PC-3 (cell line): ENCODE results near the gene PDGFC. TPM values are rescaled to one million over a fixed set of nuclear protein-coding genes. Genes with fewer than 3 reads are reported as not detected.

ENCODE experiments used
- ATAC-seq: fragments of 200-7000 bp; cut with Tn5 transposase; 2 replicates; pipeline ENCODE4 v1.9.1; 2020; ENCODE audit warnings: mild to moderate bottlenecking, moderate library complexity
- BruUV-seq: library from RNA; stranded (reverse); fragments of 400-500 nt; replicated peaks from 2 replicates; lab custom pipeline; 2021; lab: Mats Ljungman, UMichigan
- CTCF ChIA-PET: fragments of 300-600 bp; sonication (Branson Sonifier 250); formaldehyde crosslinking; loops from one replicate; lab custom pipeline; 2022; ENCODE audit warnings: antibody characterized with exemption; lab: Charles Lee
- POLR2A ChIA-PET: fragments of 300-600 bp; sonication (Branson Sonifier 250); formaldehyde crosslinking; loops from one replicate; lab custom pipeline; 2022; ENCODE audit warnings: antibody characterized with exemption; ENCODE audit not compliant: unreplicated experiment; lab: Charles Lee
- DNase-seq: peaks from one replicate; pipeline ENCODE4 v3.0.0-alpha.2; 2015
- H2AFZ ChIP-seq: fragments of 300-600 bp; sonication (generic); 2 replicates; pipeline ENCODE4 v1.6.0; 2016; ENCODE audit warnings: antibody characterized with exemption, low read length
- H3F3A ChIP-seq: fragments of 300-600 bp; sonication (generic); one replicate; pipeline ENCODE4 v1.6.0; 2017; ENCODE audit warnings: antibody characterized with exemption, low read length, control low read depth, mild to moderate bottlenecking; ENCODE audit not compliant: unreplicated experiment
- H3K27ac ChIP-seq: fragments of 300-600 bp; sonication (generic); 2 replicates; pipeline ENCODE4 v1.5.1; 2016; ENCODE audit warnings: mild to moderate bottlenecking, low read length
- H3K27me3 ChIP-seq: fragments of 300-600 bp; sonication (generic); 2 replicates; pipeline ENCODE4 v1.6.1; 2016; ENCODE audit warnings: low read length, mixed read lengths
- H3K36me3 ChIP-seq: fragments of 300-600 bp; sonication (generic); 2 replicates; pipeline ENCODE4 v1.6.1; 2016; ENCODE audit warnings: low read depth, mixed run types, low read length, mixed read lengths
- H3K4me1 ChIP-seq: fragments of 300-600 bp; sonication (generic); 2 replicates; pipeline ENCODE4 v1.5.1; 2016; ENCODE audit warnings: low read length; ENCODE audit not compliant: insufficient read depth
- H3K4me2 ChIP-seq: fragments of 300-600 bp; sonication (generic); 2 replicates; pipeline ENCODE4 v1.6.0; 2016; ENCODE audit warnings: low read length
- H3K4me3 ChIP-seq: fragments of 300-600 bp; sonication (generic); 2 replicates; pipeline ENCODE4 v1.5.1; 2016; ENCODE audit warnings: mild to moderate bottlenecking, low read length, mixed read lengths
- H3K79me2 ChIP-seq: fragments of 300-600 bp; sonication (generic); 2 replicates; pipeline ENCODE4 v1.6.1; 2017; ENCODE audit warnings: low read length, mixed read lengths
- H3K9ac ChIP-seq: fragments of 300-600 bp; sonication (generic); 2 replicates; pipeline ENCODE4 v1.6.0; 2016; ENCODE audit warnings: mild to moderate bottlenecking, low read length
- H3K9me2 ChIP-seq: fragments of 300-600 bp; sonication (generic); replicated peaks from 2 replicates; pipeline ENCODE4 v1.6.1; 2016; ENCODE audit warnings: mixed run types, low read length, mixed read lengths
- H3K9me3 ChIP-seq: fragments of 300-600 bp; sonication (generic); 2 replicates; pipeline ENCODE4 v1.6.1; 2016; ENCODE audit warnings: low read length, mixed read lengths
- H4K20me1 ChIP-seq: fragments of 300-600 bp; sonication (generic); 2 replicates; pipeline ENCODE4 v1.6.1; 2016; ENCODE audit warnings: low read length, mixed read lengths
- CTCF ChIP-seq: fragments of 300-600 bp; sonication (generic); conservative IDR thresholded peaks from 2 replicates; pipeline ENCODE4 v1.5.1; 2017; ENCODE audit warnings: antibody characterized with exemption, low read depth, mild to moderate bottlenecking, low read length
- EZH2 ChIP-seq: fragments of 300-600 bp; sonication (generic); IDR thresholded peaks from one replicate; pipeline ENCODE4 v1.6.1; 2017; ENCODE audit warnings: antibody characterized with exemption, mild to moderate bottlenecking, low read length; ENCODE audit not compliant: unreplicated experiment
- EZH2phosphoT487 ChIP-seq: fragments of 300-600 bp; sonication (generic); IDR thresholded peaks from 2 replicates; pipeline ENCODE4 v1.6.1; 2018; ENCODE audit warnings: mild to moderate bottlenecking, antibody characterized with exemption, low read length, borderline replicate concordance
- intact Hi-C: fragments of 100-400 bp; cut with micrococcal nuclease; formaldehyde crosslinking; loops from 2 replicates; pipeline ENCODE4 v1.9.0; 2023
- total RNA-seq: library from RNA; depleted of rRNA; stranded (reverse); fragments of >200 nt; gene quantifications from 2 replicates; pipeline ENCODE4 v1.2.3, GENCODE V29; 2014

PDGFC gene
- total RNA-seq, 1 experiment from 2014 or later: 23.0 TPM

DNA sequence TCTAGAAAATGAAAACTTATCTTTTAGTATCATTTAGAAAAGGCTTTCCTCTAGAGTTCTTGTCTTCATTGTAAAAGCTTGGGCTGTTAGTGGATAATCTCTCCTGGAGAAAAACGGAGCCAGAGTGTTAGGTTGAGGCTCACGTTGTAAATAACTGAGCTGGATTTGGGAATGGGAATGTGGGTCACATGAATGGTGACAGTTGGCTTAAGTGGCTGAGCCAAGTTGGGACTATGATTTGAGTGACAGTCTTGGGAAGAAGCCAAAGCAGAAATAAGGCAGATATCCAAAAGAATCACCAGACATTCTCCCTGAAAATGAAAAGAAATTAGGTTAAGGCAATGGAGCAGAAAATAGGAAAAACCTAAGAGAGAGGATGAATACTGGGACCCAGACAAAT, 33.6 kb upstream of the PDGFC start:
- H3F3A ChIP-seq: no peaks in the 10 kb centered on the region
- DNase-seq (no peak), ATAC-seq (no peak)
- H3K4me3 ChIP-seq: no peak overlapping the region
- POLR2A ChIA-PET: no interaction called here
- no peak overlapping the region for H3K27ac ChIP-seq
- intact Hi-C loops: no loop called here
- H4K20me1 ChIP-seq: no peaks in the 10 kb centered on the region
- BruUV-seq: no TSS peak
- TF ChIP-seq EZH2 (no peak), CTCF (no peak), EZH2phosphoT487 (no peak)
- CTCF ChIA-PET: no interaction called here
- no peaks in the 10 kb centered on the region for H3K9me2 ChIP-seq
- no peaks in the 10 kb centered on the region for H3K9me3 ChIP-seq
- no peak overlapping the region for H3K9ac ChIP-seq
- H3K27me3 ChIP-seq: no peaks in the 10 kb centered on the region
- H2AFZ ChIP-seq: no peak overlapping the region
- H3K4me1 ChIP-seq: peaks cover 8% of the 10 kb centered on the region
- H3K36me3 ChIP-seq: no peaks in the 10 kb centered on the region
- H3K79me2 ChIP-seq: no peaks in the 10 kb centered on the region
- H3K4me2 ChIP-seq: no peak overlapping the region

- H3K27me3 ChIP-seq: no peaks in the 10 kb centered on the region
- H3F3A ChIP-seq: peaks cover 1% of the 10 kb centered on the region
- DNase-seq (no peak), ATAC-seq (no peak)
- no TSS peak for BruUV-seq
- no peaks in the 10 kb centered on the region for H3K9me3 ChIP-seq
- H3K9me2 ChIP-seq: no peaks in the 10 kb centered on the region
- no peak overlapping the region for H3K9ac ChIP-seq
- H3K4me3 ChIP-seq: no peak overlapping the region
- no peak for TF ChIP-seq EZH2
- TF ChIP-seq CTCF: no peak
- TF ChIP-seq EZH2phosphoT487: no peak
- peaks cover 15% of the 10 kb centered on the region for H3K4me1 ChIP-seq
- H4K20me1 ChIP-seq: no peaks in the 10 kb centered on the region
- no peaks in the 10 kb centered on the region for H3K79me2 ChIP-seq
- H3K36me3 ChIP-seq: no peaks in the 10 kb centered on the region
- CTCF ChIA-PET: no interaction called here
- H3K27ac ChIP-seq: no peak overlapping the region
- POLR2A ChIA-PET: no interaction called here
- no peak overlapping the region for H3K4me2 ChIP-seq
- intact Hi-C loops: no loop called here
- H2AFZ ChIP-seq: no peak overlapping the region
These were observed 32.9 kb upstream of the PDGFC start for GRCh38 chr4:157004279-157005161.

- TF ChIP-seq CTCF (no peak), EZH2 (no peak), EZH2phosphoT487 (no peak)
- intact Hi-C loops: loop anchor here (1.0 kb wide), 1 partner anchor 68 kb away; no protein-coding TSS in a partner anchor
- H2AFZ ChIP-seq: peak overlapping the region; percentile 44; the same call in 1 of the 2 replicates
- POLR2A ChIA-PET: no interaction called here
- CTCF ChIA-PET: interaction anchor here (0.6 kb wide), 1 partner anchor 48 kb away, joined by 4 read pairs; no protein-coding TSS in a partner anchor
- no peaks in the 10 kb centered on the region for H3K79me2 ChIP-seq
- H3K27ac ChIP-seq: peak overlapping the region; percentile 79
- BruUV-seq: no TSS peak
- DNase-seq: peak; percentile 98
- peaks cover 4% of the 10 kb centered on the region for H3F3A ChIP-seq
- no peaks in the 10 kb centered on the region for H3K9me3 ChIP-seq
- H3K9me2 ChIP-seq: no peaks in the 10 kb centered on the region
- peak overlapping the region; percentile 79 for H3K4me2 ChIP-seq
- H3K4me3 ChIP-seq: peak overlapping the region; percentile 43; the same call in 1 of the 2 replicates
- H3K9ac ChIP-seq: no peak overlapping the region
- H3K36me3 ChIP-seq: no peaks in the 10 kb centered on the region; the same call in 1 of the 2 replicates
- peak; percentile 83 for ATAC-seq
- H4K20me1 ChIP-seq: no peaks in the 10 kb centered on the region
- peaks cover 31% of the 10 kb centered on the region for H3K4me1 ChIP-seq
- no peaks in the 10 kb centered on the region for H3K27me3 ChIP-seq
These were observed 27.5 kb upstream of the PDGFC start for GRCh38 chr4:156999175-156999517.
